Liver (tissue), 3 donors: ENCODE results near the gene AHSA1.

ENCODE experiments used
- EGR1 ChIP-seq, 2 donors: IDR thresholded peaks; 2 replicates each; pipeline ENCODE4 v1.6.1; 2016 to 2018; ENCODE audit warnings: antibody characterized with exemption in 2 of 2, low read depth in 2 of 2
- YY1 ChIP-seq: IDR thresholded peaks from 2 replicates; pipeline ENCODE4 v1.6.1; 2016; ENCODE audit warnings: antibody characterized with exemption, mild to moderate bottlenecking
- TF ChIP-seq, protein P1 (sequence below): fragments of 150-350 bp; IDR thresholded peaks from 2 replicates; pipeline ENCODE4 v1.5.1; 2017; ENCODE audit warnings: improper control_type of control experiment, low read depth, low read length; ENCODE audit not compliant: missing input control
- TF ChIP-seq, protein P2 (sequence below): IDR thresholded peaks from 2 replicates; pipeline ENCODE4 v1.6.1; 2016; ENCODE audit warnings: antibody characterized with exemption
- donor health status: healthy.
- donor health status: healthy.

DNA sequence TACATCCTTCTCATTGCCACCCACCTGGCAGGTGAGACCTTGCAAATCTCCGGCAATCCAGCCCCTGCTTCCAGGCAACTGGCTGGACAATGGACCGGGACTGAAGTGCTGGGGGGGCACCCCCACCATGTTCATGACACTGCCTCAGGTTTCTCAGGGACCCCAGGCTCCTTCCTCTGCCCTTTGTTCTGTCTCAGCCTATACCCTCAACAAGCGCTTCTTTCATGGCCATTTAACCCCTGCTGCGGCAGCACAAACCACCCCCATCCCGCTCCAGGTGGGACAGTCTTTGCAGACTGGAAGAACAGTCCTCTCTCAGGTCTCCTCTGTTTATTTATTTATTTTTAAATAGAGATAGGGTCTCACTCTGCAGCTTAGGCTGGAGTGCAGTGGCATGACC, 33.2 kb downstream of the AHSA1 start:
- TF ChIP-seq YY1 (no peak), EGR1 (IDR thresholded peaks at IDR 0.05; ENCODE audit: low read depth in 2 of 2) (no peak)
- TF ChIP-seq, protein P1, sequence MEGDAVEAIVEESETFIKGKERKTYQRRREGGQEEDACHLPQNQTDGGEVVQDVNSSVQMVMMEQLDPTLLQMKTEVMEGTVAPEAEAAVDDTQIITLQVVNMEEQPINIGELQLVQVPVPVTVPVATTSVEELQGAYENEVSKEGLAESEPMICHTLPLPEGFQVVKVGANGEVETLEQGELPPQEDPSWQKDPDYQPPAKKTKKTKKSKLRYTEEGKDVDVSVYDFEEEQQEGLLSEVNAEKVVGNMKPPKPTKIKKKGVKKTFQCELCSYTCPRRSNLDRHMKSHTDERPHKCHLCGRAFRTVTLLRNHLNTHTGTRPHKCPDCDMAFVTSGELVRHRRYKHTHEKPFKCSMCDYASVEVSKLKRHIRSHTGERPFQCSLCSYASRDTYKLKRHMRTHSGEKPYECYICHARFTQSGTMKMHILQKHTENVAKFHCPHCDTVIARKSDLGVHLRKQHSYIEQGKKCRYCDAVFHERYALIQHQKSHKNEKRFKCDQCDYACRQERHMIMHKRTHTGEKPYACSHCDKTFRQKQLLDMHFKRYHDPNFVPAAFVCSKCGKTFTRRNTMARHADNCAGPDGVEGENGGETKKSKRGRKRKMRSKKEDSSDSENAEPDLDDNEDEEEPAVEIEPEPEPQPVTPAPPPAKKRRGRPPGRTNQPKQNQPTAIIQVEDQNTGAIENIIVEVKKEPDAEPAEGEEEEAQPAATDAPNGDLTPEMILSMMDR, result no peak
- TF ChIP-seq, protein P2, sequence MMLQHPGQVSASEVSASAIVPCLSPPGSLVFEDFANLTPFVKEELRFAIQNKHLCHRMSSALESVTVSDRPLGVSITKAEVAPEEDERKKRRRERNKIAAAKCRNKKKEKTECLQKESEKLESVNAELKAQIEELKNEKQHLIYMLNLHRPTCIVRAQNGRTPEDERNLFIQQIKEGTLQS, result no peak
